HEK293 (cell line): Measurements from ENCODE around the gene RAET1E.

Source experiments
- CTCF ChIP-seq: fragments of 450-650 bp; formaldehyde crosslinking; IDR thresholded peaks from 2 replicates; pipeline ENCODE4 v1.5.1; 2016; ENCODE audit warnings: missing biosample characterization, missing genetic modification characterization
- KLF16 ChIP-seq: fragments of 450-650 bp; formaldehyde crosslinking; IDR thresholded peaks from 2 replicates; pipeline ENCODE4 v1.5.1; 2017; ENCODE audit warnings: missing biosample characterization, missing genetic modification characterization
- PBX3 ChIP-seq: sonication (generic); formaldehyde crosslinking; IDR thresholded peaks from 2 replicates; pipeline ENCODE4 v1.8.1; 2022; ENCODE audit warnings: mild to moderate bottlenecking, moderate library complexity, missing genetic modification reagents
- YY1 ChIP-seq: fragments of 450-650 bp; formaldehyde crosslinking; IDR thresholded peaks from 2 replicates; pipeline ENCODE4 v1.5.1; 2018; ENCODE audit warnings: missing biosample characterization, missing genetic modification characterization
- ZNF10 ChIP-seq: fragments of 450-650 bp; formaldehyde crosslinking; IDR thresholded peaks from 2 replicates; pipeline ENCODE4 v1.5.1; 2017; ENCODE audit warnings: missing biosample characterization, missing genetic modification characterization
- ZNF121 ChIP-seq: fragments of 450-650 bp; formaldehyde crosslinking; IDR thresholded peaks from 2 replicates; pipeline ENCODE4 v1.5.1; 2016; ENCODE audit warnings: missing biosample characterization, missing genetic modification characterization
- ZNF138 ChIP-seq: fragments of 450-650 bp; formaldehyde crosslinking; IDR thresholded peaks from 2 replicates; pipeline ENCODE4 v1.5.1; 2016; ENCODE audit warnings: missing biosample characterization, missing genetic modification characterization, borderline replicate concordance
- ZNF274 ChIP-seq, 2 experiments: fragments of 200-500 bp in 1 of 2; fragments of 450-650 bp in 1 of 2; sonication (Bioruptor generic) in 1 of 2; formaldehyde crosslinking in 1 of 2; IDR thresholded peaks; 2 replicates each; pipeline versions ENCODE4 v1.5.1 to v1.6.1; 2014 to 2016; ENCODE audit warnings: borderline replicate concordance in 1 of 2, inconsistent platforms in 1 of 2, low read length in 1 of 2, missing biosample characterization in 1 of 2, missing genetic modification characterization in 1 of 2
- ZNF416 ChIP-seq: fragments of 450-650 bp; formaldehyde crosslinking; IDR thresholded peaks from 2 replicates; pipeline ENCODE4 v1.5.1; 2016; ENCODE audit warnings: missing biosample characterization, missing genetic modification characterization
- ZNF530 ChIP-seq: fragments of 450-650 bp; formaldehyde crosslinking; IDR thresholded peaks from 2 replicates; pipeline ENCODE4 v1.5.1; 2016; ENCODE audit warnings: low read depth, missing biosample characterization, missing genetic modification characterization
- ZNF837 ChIP-seq: fragments of 450-650 bp; formaldehyde crosslinking; IDR thresholded peaks from 2 replicates; pipeline ENCODE4 v1.5.1; 2016; ENCODE audit warnings: missing biosample characterization, missing genetic modification characterization

DNA sequence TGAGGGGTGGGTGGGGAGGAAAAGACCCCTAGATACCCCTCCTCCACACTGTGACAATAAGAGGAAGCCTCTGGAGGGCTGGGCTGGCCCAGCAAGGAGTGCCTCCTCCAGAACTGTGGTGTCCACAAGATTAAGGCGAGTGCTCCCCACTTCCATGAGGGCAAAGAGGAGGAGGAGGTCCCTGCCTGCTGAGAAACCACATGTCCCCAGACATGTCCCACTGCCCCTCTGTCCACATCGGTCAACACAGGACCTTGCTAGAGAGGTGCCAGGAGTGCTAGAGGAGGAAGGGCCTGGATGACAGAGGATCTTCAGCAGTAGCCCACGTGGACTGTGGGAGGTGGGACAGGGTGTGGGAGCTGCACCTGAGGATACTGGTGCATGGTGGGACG is 21.9 kb upstream of the RAET1E start:
- TF ChIP-seq ZNF530 (tag by site-specific recombination): no peak
- no peak for TF ChIP-seq PBX3
- no peak for TF ChIP-seq CTCF
- no peak for TF ChIP-seq ZNF138
- no peak for TF ChIP-seq KLF16
- TF ChIP-seq ZNF10 (tag by site-specific recombination): no peak
- TF ChIP-seq ZNF416 (tag by site-specific recombination): no peak
- no peak for TF ChIP-seq ZNF274 (IDR thresholded peaks at IDR 0.05; ENCODE audit: low read length)
- TF ChIP-seq ZNF274 (tag by site-specific recombination; IDR thresholded peaks at IDR 0.05; ENCODE audit: borderline replicate concordance): no peak
- no peak for TF ChIP-seq ZNF121 (tag by site-specific recombination)
- no peak for TF ChIP-seq YY1 (tag by site-specific recombination)
- TF ChIP-seq ZNF837 (tag by site-specific recombination): no peak
